ENCODE data around the gene SLC26A1.

The SLC26A1 gene

GRCh38 chr4:1021386-1022050 is 28.3 kb upstream of the SLC26A1 start:
- Histone ChIP-seq H3K4me3 (ENCODE audit: low read length in 2 of 2) (no peak overlapping the region), H2BK12ac (ENCODE audit: low read length) (no peak overlapping the region), H3K4me1 (ENCODE audit: control insufficient read depth in 2 of 2, insufficient read depth in 1 of 2, low read depth in 1 of 2, low read length in 2 of 2) (peaks cover 27 to 38% of the 10 kb centered on the region in 2 donors), H3K9ac (ENCODE audit: low read depth, low read length, poor library complexity) (no peak overlapping the region), H3K4ac (ENCODE audit: low read length) (no peak overlapping the region), H2AK5ac (ENCODE audit: low read depth, low read length) (peak overlapping the region; percentile 61), H3K4me2 (ENCODE audit: insufficient read depth, low read length, poor library complexity, severe bottlenecking) (no peak overlapping the region), H3K23ac (ENCODE audit: low read depth, low read length, poor library complexity) (no peak overlapping the region), H2BK15ac (ENCODE audit: low read length) (no peak overlapping the region), H3K9me3 (replicated peaks in 1 of 2; ENCODE audit: control insufficient read depth in 2 of 2, insufficient read depth in 1 of 2, low read depth in 1 of 2, low read length in 2 of 2) (peaks cover 0 to 11% of the 10 kb centered on the region in 2 donors), H2BK5ac (ENCODE audit: low read length) (no peak overlapping the region), H3K27ac (replicated peaks; ENCODE audit: low read length) (no peak overlapping the region), H3K79me1 (ENCODE audit: low read depth, low read length) (peaks cover 43% of the 10 kb centered on the region), H3K27me3 (ENCODE audit: control insufficient read depth in 3 of 3, insufficient read depth in 3 of 3, low read depth in 1 of 3, low read length in 3 of 3) (no peaks in the 10 kb centered on the region), H4K8ac (ENCODE audit: low read depth, low read length) (no peak overlapping the region), H2BK120ac (ENCODE audit: low read depth, low read length) (no peak overlapping the region), H3K18ac (ENCODE audit: low read length) (peak overlapping the region; percentile 41), H3K36me3 (replicated peaks in 1 of 2; ENCODE audit: control insufficient read depth in 2 of 2, insufficient read depth in 2 of 2, low read length in 2 of 2) (peaks cover 23 to 29% of the 10 kb centered on the region in 2 donors), H2AFZ (ENCODE audit: low read length) (no peak overlapping the region), H3K14ac (ENCODE audit: low read length) (no peak overlapping the region), H4K91ac (ENCODE audit: low read depth, low read length, poor library complexity) (no peak overlapping the region)
- no CpG with 5 or more reads among the region's 19 CpGs for WGBS, 2 donors (ENCODE audit: extremely low coverage in 2 of 2, insufficient read length in 2 of 2, insufficient replicate concordance in 1 of 2)
- no peak for DNase-seq (ENCODE audit: low spot score)

GRCh38 chr4:1019729-1020470 is 26.7 kb upstream of the SLC26A1 start:
- H2AK5ac ChIP-seq (ENCODE audit: low read depth, low read length) = peak overlapping the region; percentile 98
- peaks cover 38 to 40% of the 10 kb centered on the region in 2 donors for H3K4me1 ChIP-seq (ENCODE audit: control insufficient read depth in 2 of 2, insufficient read depth in 1 of 2, low read depth in 1 of 2, low read length in 2 of 2)
- H3K4me3 ChIP-seq (ENCODE audit: low read length in 2 of 2) = no peak overlapping the region
- no peak overlapping the region for H2AFZ ChIP-seq (ENCODE audit: low read length)
- H3K4ac ChIP-seq (ENCODE audit: low read length) = peak overlapping the region; percentile 37
- H4K8ac ChIP-seq (ENCODE audit: low read depth, low read length) = no peak overlapping the region
- H3K14ac ChIP-seq (ENCODE audit: low read length) = no peak overlapping the region
- no peaks in the 10 kb centered on the region for H3K9me3 ChIP-seq (replicated peaks in 1 of 2; ENCODE audit: control insufficient read depth in 2 of 2, insufficient read depth in 1 of 2, low read depth in 1 of 2, low read length in 2 of 2)
- WGBS, 2 donors (ENCODE audit: extremely low coverage in 2 of 2, insufficient read length in 2 of 2, insufficient replicate concordance in 1 of 2) = no CpG with 5 or more reads among the region's 23 CpGs
- H3K9ac ChIP-seq (ENCODE audit: low read depth, low read length, poor library complexity) = no peak overlapping the region
- peak overlapping the region; percentile 80 for H3K23ac ChIP-seq (ENCODE audit: low read depth, low read length, poor library complexity)
- no peak overlapping the region for H2BK12ac ChIP-seq (ENCODE audit: low read length)
- H3K27me3 ChIP-seq (ENCODE audit: control insufficient read depth in 3 of 3, insufficient read depth in 3 of 3, low read depth in 1 of 3, low read length in 3 of 3) = no peaks in the 10 kb centered on the region
- DNase-seq (ENCODE audit: low spot score) = no peak
- peaks cover 56% of the 10 kb centered on the region for H3K79me1 ChIP-seq (ENCODE audit: low read depth, low read length)
- H2BK120ac ChIP-seq (ENCODE audit: low read depth, low read length) = no peak overlapping the region
- peak overlapping the region; percentile 50 for H3K27ac ChIP-seq (replicated peaks; ENCODE audit: low read length)
- peak overlapping the region; percentile 85 for H2BK15ac ChIP-seq (ENCODE audit: low read length)
- peak overlapping the region; percentile 19 for H3K4me2 ChIP-seq (ENCODE audit: insufficient read depth, low read length, poor library complexity, severe bottlenecking)
- peak overlapping the region; percentile 42 for H2BK5ac ChIP-seq (ENCODE audit: low read length)
- peak overlapping the region; percentile 94 for H3K18ac ChIP-seq (ENCODE audit: low read length)
- H3K36me3 ChIP-seq (replicated peaks in 1 of 2; ENCODE audit: control insufficient read depth in 2 of 2, insufficient read depth in 2 of 2, low read length in 2 of 2) = peaks cover 10 to 20% of the 10 kb centered on the region in 2 donors
- peak overlapping the region; percentile 22 for H4K91ac ChIP-seq (ENCODE audit: low read depth, low read length, poor library complexity)

- Histone ChIP-seq H3K4me2 (ENCODE audit: insufficient read depth, low read length, poor library complexity, severe bottlenecking) (peak overlapping the region; percentile 14), H2AK5ac (ENCODE audit: low read depth, low read length) (peak overlapping the region; percentile 98), H3K4me1 (ENCODE audit: control insufficient read depth in 2 of 2, insufficient read depth in 1 of 2, low read depth in 1 of 2, low read length in 2 of 2) (peaks cover 44% of the 10 kb centered on the region in 2 donors), H3K23ac (ENCODE audit: low read depth, low read length, poor library complexity) (peak overlapping the region; percentile 52), H2AFZ (ENCODE audit: low read length) (no peak overlapping the region), H2BK15ac (ENCODE audit: low read length) (peak overlapping the region; percentile 98), H3K14ac (ENCODE audit: low read length) (peak overlapping the region; percentile 25), H3K36me3 (replicated peaks in 1 of 2; ENCODE audit: control insufficient read depth in 2 of 2, insufficient read depth in 2 of 2, low read length in 2 of 2) (peaks cover 6 to 15% of the 10 kb centered on the region in 2 donors), H3K4ac (ENCODE audit: low read length) (peak overlapping the region; percentile 95), H3K27ac (replicated peaks; ENCODE audit: low read length) (peak overlapping the region; percentile 50), H3K9ac (ENCODE audit: low read depth, low read length, poor library complexity) (peak overlapping the region; percentile 75), H3K4me3 (ENCODE audit: low read length in 2 of 2) (no peak overlapping the region), H2BK12ac (ENCODE audit: low read length) (peak overlapping the region; percentile 73), H3K79me1 (ENCODE audit: low read depth, low read length) (peaks cover 54% of the 10 kb centered on the region), H4K8ac (ENCODE audit: low read depth, low read length) (no peak overlapping the region), H4K91ac (ENCODE audit: low read depth, low read length, poor library complexity) (peak overlapping the region; percentile 22), H3K18ac (ENCODE audit: low read length) (peak overlapping the region; percentile 94), H3K27me3 (ENCODE audit: control insufficient read depth in 3 of 3, insufficient read depth in 3 of 3, low read depth in 1 of 3, low read length in 3 of 3) (no peaks in the 10 kb centered on the region), H2BK120ac (ENCODE audit: low read depth, low read length) (peak overlapping the region; percentile 95), H2BK5ac (ENCODE audit: low read length) (peak overlapping the region; percentile 42), H3K9me3 (replicated peaks in 1 of 2; ENCODE audit: control insufficient read depth in 2 of 2, insufficient read depth in 1 of 2, low read depth in 1 of 2, low read length in 2 of 2) (no peaks in the 10 kb centered on the region)
- WGBS, 2 donors (ENCODE audit: extremely low coverage in 2 of 2, insufficient read length in 2 of 2, insufficient replicate concordance in 1 of 2) = no CpG with 5 or more reads among the region's 9 CpGs
- no peak for DNase-seq (ENCODE audit: low spot score)
Observed at GRCh38 chr4:1019320-1019719, 26.1 kb upstream of the SLC26A1 start.
